SIG-M5 treated with dmso at 0.1 percent for 504 hours (cell line): ENCODE measurements around the gene GLT8D2.
A peak's percentile ranks its signal among the peaks of the same experiment; 100 is the strongest.

Experiments used
- DNase-seq: peaks from one replicate; lab custom pipeline; 2025; ENCODE audit not compliant: unreplicated experiment; lab: John Stamatoyannopoulos, UW

The GLT8D2 gene

DNA sequence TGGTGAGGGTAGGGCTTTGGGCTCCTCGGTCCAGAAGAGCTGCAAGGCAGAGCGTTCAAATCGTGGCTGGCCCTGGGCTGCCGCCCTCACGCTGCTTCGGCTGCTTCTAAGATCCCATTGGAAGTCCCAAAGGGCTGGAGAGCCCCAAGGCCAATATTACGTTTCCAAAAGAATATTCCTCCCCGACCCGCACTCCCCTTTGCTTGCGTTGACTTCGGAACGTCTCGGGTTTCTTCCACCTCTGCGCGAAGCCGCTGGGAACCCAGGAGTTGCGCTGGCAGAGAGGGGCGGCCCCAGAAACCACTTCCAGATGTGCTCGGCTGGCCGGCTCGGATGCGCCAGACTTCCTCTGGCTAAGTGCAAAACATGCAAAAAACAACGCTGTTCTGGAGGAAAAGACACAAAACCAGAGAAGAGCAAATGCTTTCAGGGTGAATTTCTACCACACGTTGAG is at the start of gene GLT8D2:
GLT8D2 (minus strand) TSS at position 285 of the 454 bp plus-strand sequence. CDS start 30,539 bp downstream, outside the sequence.
- DNase-seq = no peak

GRCh38 chr12:104097954-104098353 is 48.0 kb upstream of the GLT8D2 start:
- no peak for DNase-seq

DNA sequence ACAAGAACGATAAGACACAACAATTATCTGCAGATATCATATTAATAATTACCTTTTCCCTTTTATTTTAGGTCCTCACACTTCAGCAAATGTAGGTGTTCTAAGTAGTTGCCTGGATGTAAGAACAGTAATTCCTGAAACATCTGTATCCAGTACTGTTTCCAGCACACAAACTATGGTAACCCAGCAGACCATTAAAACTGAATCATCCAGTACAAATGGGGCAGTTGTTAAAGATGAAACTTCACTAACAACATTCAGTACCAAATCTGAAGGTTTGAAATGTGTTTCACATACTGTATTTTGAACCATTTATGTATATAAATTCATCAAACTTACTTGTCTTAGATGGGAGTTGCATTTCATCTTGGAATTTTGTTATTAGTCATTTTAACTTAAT is 45.3 kb upstream of the GLT8D2 start:
- no peak for DNase-seq

GRCh38 chr12:104094284-104094683 is 44.3 kb upstream of the GLT8D2 start:
- DNase-seq = no peak

GRCh38 chr12:104091136-104091535 is 41.1 kb upstream of the GLT8D2 start:
- no peak for DNase-seq

DNA sequence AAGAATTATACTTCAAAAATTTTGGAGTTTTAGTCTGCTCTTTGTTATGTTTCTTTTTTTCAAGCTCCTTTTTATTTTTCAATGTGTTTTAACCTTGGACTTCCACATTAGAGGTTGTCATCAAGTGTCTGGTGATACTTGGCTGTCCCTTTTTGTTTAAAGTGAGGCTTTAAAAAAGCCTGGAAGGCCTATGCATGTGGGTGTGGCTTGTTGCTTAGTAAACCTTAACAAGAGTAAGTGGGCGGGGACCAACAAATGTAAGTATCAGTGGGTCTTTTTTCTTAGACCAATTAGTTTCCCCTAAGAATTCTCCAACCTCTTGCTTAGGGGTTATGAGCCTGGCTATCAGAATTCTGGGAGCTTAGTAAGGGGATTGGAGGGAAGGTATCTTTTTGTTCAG is 40.7 kb upstream of the GLT8D2 start:
- DNase-seq = no peak

GRCh38 chr12:104083769-104084475 is 33.9 kb upstream of the GLT8D2 start:
- no peak for DNase-seq

GRCh38 chr12:104080764-104081163 is 30.8 kb upstream of the GLT8D2 start:
- no peak for DNase-seq

DNA sequence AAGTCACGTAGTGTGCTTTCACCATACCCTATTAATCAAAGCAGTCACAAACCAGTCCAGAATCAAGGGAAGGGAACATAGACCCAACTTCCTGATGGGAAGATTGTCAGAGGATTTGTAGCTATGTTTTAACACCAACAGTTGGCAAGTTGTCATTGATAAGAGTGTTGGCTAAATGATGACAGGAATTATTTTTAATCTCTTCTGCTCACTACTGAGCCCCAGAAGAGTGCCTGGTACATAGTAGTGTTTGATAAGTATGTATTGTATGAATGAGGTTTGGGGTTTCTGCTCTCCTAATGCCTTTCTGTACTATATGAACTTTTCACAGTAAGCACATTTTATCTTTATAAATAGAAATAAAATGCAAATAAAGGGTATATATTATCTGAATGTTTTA is 29.0 kb upstream of the GLT8D2 start:
- DNase-seq = no peak

DNA sequence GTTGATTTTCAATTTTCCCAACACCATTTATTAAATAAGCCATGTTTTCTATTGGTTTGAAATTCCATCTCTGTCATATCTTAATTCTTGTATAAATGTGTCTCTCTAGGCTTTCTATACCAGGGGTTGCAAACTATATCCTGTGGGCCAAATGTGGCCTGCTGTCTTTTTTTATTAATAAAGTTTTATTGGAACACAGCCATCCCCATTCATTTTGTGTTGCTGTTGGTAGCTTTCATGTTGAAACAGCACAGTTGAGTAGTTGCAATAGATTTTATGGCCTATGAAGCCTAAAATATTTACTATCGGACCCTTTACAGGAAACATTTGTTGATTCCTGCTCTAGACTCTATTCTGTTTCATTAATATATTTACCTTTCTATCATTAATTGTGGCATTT is 23.7 kb upstream of the GLT8D2 start:
- DNase-seq = no peak

GRCh38 chr12:104072099-104072498 is 22.1 kb upstream of the GLT8D2 start:
- no peak for DNase-seq

GRCh38 chr12:104064842-104065427 is 14.9 kb upstream of the GLT8D2 start:
- no peak for DNase-seq

DNA sequence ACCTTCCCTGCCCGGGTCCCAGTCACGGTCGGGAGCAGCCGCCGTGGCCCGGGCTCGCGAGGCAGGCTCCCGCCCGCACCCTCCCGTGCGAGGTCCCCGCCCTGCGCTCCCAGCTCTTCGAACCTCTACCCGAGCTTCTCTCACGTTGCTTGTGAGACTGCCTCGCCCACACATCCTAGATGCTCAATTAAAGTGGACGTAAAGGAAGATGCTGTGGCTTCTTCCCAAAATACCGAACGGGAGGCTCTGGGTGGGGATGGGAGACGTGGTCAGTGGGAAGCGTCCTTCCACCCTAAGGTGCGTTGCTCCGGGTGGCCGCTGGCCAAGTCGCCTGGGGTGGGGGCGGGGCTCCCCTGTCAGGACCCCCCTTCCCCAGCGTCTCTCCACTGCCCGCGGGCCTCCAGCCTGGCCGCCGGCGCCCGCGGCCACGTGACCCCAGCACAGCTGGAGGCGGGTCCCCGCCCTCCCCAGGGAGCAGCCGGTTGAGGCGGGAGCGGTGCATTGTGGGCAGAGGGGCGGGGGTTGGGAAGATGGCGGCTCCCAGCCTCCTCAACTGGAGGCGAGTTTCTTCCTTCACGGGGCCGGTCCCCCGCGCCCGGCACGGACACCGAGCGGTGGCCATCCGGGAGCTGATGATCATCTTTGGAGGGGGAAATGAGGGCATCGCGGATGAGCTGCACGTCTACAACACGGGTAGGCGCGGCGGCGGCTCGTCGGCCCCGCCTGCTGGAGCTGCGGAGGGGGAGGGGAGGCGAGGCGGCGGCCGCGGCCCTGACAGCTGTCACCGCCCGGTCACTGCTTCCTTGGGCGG is 14.2 kb upstream of the GLT8D2 start, which contains the start of gene HCFC2:
HCFC2 (plus strand) TSS at position 501 of the 811 bp plus-strand sequence; CDS start at position 531, 30 bp downstream.
- peak; percentile 83 for DNase-seq

DNA sequence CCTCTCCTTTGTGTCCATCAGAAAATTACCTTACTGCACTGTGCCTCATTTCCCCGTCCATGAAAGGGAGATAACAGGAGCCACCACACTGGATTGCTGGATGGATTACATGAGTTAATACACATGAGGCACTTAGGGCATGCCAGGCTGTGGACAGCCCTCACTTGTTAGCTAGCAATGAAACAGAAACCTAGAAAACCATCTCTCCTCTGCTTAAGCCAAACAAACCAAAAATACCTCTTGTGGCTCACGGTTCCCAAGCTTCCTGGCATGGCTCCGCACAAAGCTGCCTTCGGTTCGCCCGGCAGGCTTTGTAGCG is 13.7 kb upstream of the GLT8D2 start:
- DNase-seq = no peak

DNA sequence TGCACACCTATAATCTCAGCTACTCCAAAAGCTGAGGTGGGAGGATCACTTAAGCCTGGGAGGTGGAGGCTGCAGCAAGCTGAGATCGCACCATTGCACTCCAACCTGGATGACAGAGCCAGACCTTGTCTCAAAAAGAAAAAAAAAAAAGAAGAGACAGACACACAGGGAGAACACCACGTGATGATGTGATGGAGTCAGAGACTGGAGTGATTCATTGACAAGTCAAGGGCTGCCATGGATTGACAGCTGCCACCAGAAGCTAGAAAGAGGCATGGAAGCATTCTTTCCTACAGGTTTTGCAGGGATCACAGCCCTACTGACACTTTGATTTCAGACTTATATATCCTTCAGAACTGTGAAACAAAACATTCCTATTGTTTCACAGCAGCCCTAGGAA is 10.8 kb upstream of the GLT8D2 start:
- no peak for DNase-seq

GRCh38 chr12:104059963-104060362 is 10.0 kb upstream of the GLT8D2 start:
- DNase-seq = peak; percentile 28

GRCh38 chr12:104058802-104059201 is 8.8 kb upstream of the GLT8D2 start:
- DNase-seq = no peak

DNA sequence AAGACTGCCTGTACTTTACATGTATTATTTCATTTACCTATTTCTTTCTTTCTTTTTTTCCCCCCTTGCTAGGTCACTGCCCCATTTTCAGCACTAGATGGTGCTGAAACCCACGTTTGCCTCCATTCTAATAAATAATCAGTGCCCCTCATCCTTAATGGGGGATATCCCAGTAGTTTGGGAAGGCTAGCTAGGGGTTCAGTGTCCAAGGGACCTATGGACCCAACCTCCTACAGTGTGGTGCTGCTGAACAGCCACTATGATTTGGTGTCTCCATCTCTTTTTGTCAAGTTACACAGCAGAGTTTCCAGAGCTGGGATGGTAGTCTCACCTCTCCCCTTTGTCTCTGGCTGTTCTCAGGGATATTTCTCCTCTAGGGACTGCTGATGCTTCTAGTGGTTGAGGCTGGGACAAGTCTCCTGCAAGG is 7.8 kb upstream of the GLT8D2 start:
- DNase-seq = peak; percentile 13

GRCh38 chr12:104056419-104056972 is 6.5 kb upstream of the GLT8D2 start:
- DNase-seq = no peak

GRCh38 chr12:104055686-104056388 is 5.8 kb upstream of the GLT8D2 start:
- no peak for DNase-seq
